Kidney (tissue), 14 donors: Measurements from ENCODE around the gene TEP1. TPM values are rescaled to one million over a fixed set of nuclear protein-coding genes. Genes with fewer than 3 reads are reported as not detected.
A peak's percentile ranks its signal among the peaks of the same experiment; 100 is the strongest.

ENCODE experiments used
- DNase-seq, 5 donors: peaks; one replicate each; pipeline ENCODE4 v3.0.0-alpha.2; 2013 to 2020
- FAIRE-seq: peaks from 2 replicates; lab custom pipeline; 2012; peaks lifted over from hg19 to GRCh38; lab: Jason Lieb, UNC
- H3K27ac ChIP-seq, 2 donors: one replicate each; pipeline ENCODE4 v1.7.0; 2013; ENCODE audit warnings: low read depth in 2 of 2, low read length in 2 of 2, inconsistent platforms in 1 of 2
- H3K27me3 ChIP-seq: one replicate; pipeline ENCODE4 v1.7.1; 2013; ENCODE audit warnings: low read length, inconsistent platforms; ENCODE audit not compliant: control insufficient read depth, insufficient read depth
- H3K36me3 ChIP-seq, 3 donors: one replicate each; pipeline versions ENCODE4 v1.7.0 to v1.7.1; 2013; ENCODE audit warnings: low read length in 3 of 3, control low read depth in 1 of 3, inconsistent platforms in 1 of 3; ENCODE audit not compliant: insufficient read depth in 3 of 3, control insufficient read depth in 2 of 3
- H3K4me1 ChIP-seq, 3 donors: one replicate each; pipeline versions ENCODE4 v1.7.0 to v1.7.1; 2013; ENCODE audit warnings: low read length in 3 of 3, inconsistent platforms in 1 of 3, low read depth in 1 of 3; ENCODE audit not compliant: control insufficient read depth in 2 of 3, insufficient read depth in 2 of 3
- H3K4me3 ChIP-seq, 3 donors: one replicate each; pipeline versions ENCODE4 v1.7.0 to v1.8.1; 2013; ENCODE audit warnings: low read length in 3 of 3, control low read depth in 1 of 3, inconsistent platforms in 1 of 3
- H3K9ac ChIP-seq, 3 donors: one replicate each; pipeline versions ENCODE4 v1.7.0 to v1.7.1; 2013; ENCODE audit warnings: low read length in 3 of 3, control low read depth in 1 of 3, inconsistent platforms in 1 of 3
- H3K9me3 ChIP-seq, 3 donors: one replicate each; pipeline versions ENCODE4 v1.7.0 to v1.7.1; 2013; ENCODE audit warnings: low read length in 3 of 3, control low read depth in 1 of 3, inconsistent platforms in 1 of 3; ENCODE audit not compliant: control insufficient read depth in 2 of 3, insufficient read depth in 1 of 3
- CTCF ChIP-seq: IDR thresholded peaks from 3 replicates; pipeline ENCODE4 v1.5.1; 2012; ENCODE audit warnings: mild to moderate bottlenecking, moderate library complexity, borderline replicate concordance; ENCODE audit not compliant: insufficient read depth; ENCODE audit errors: extremely low read depth
- intact Hi-C: fragments of 100-400 bp; cut with DNase I; formaldehyde crosslinking; loops from one replicate; pipeline ENCODE4 v1.11.1; 2022
- polyA plus RNA-seq: library from polyadenylated mRNA; stranded (reverse); fragments of 350-450 nt; fragmentation: Illumina TruSeq; extraction: RNeasy Lipid Tissue Mini Kit (QIAGEN cat#74804); gene quantifications from one replicate; pipeline ENCODE4 v1.2.3, GENCODE V29; 2014; ENCODE audit warnings: low read depth, low replicate concordance; ENCODE audit not compliant: insufficient read depth
- total RNA-seq: library from RNA; stranded (reverse); fragmentation: NEBNext Ultra II Directional; extraction: Animal tissue kit (Norgen Biotek cat#: 25700); gene quantifications from one replicate; pipeline ENCODE4 v1.2.1, GENCODE V29; 2021
- donor health status: control.
- donor health status: control.
- donor health status: control.
- donor health status: control.
- donor health status: control.
- donor health status: DM: yes; HTN: yes; CAD: no.
- donor health status: Normal renal cell carcinoma (clear cell type).

TEP1 gene
- total and polyA plus RNA-seq, 2 donors from 2014 or later = 11.2 to 45.2 TPM

DNA sequence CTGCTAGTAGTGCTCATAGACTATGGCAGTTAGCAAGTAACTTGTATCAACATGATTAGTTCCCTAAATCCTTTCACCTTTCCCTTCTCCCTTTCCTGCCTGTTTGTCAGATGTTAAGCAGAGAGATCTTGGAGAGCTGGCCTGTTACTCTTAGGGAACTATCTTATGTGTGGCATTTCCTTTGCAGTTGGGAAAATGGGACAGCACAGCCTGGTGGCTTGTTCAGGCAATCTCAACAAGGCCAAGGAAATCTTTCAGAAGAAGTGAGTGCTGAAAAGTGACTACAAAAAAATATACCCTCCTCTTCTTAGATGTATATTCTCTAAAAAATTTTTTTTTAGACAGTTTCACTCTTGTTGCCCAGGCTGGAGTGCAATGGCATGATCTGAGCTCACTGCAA lies 62.4 kb downstream of the TEP1 start:
- Histone ChIP-seq H3K9me3 (no peaks in the 10 kb centered on the region), H3K27ac (no peak overlapping the region), H3K4me3 (no peak overlapping the region), H3K36me3 (peaks cover 9 to 27% (median 26%) of the 10 kb centered on the region in 3 donors), H3K4me1 (no peaks in the 10 kb centered on the region), H3K27me3 (no peaks in the 10 kb centered on the region), H3K9ac (no peak overlapping the region)
- intact Hi-C loops = no loop called here
- no peak for FAIRE-seq
- DNase-seq = no peak
- TF ChIP-seq CTCF = peak; percentile 30

DNA sequence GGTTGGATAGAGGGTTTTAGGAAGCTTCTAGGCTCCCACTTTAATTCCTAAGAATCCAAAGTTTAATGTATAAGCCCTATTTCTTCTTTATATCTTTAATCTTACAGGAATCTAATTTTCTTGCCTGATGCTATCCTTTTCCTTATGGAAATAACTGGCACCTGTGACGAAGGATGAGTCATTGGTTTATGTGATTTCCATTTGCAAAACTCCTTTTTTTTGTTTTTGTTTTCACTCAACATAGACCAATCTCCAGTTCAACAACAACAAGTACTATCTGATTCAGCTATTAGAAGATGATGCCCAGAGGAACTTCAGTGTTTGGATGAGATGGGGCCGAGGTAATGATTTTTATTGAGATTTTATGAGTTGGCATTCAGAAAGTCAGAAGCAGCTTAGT lies 63.0 kb downstream of the TEP1 start:
- no peaks in the 10 kb centered on the region for H3K27me3 ChIP-seq
- no peaks in the 10 kb centered on the region for H3K4me1 ChIP-seq

DNA sequence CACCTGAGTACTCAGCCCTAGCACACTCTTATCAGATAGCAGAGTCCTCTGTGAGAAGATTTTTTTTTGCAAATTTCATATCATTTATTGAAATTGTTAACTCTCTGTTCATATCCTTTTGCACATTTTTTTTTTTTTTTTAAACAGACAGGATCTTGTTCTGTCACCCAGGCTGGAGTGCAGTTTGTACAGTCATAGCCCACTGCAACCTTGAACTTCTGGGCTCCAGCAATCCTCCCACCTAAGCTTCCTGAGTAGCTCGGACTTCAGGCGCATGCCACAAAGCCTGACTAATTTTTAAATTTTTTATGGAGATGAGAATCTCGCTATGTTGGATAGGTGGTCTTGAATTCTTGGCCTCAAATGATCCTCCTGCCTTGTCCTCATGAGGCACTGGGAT lies 65.6 kb downstream of the TEP1 start:
- no peak for DNase-seq
- H3K9ac ChIP-seq = no peak overlapping the region
- no peak for TF ChIP-seq CTCF
- H3K4me3 ChIP-seq = no peak overlapping the region
- no peak overlapping the region for H3K27ac ChIP-seq
- no peak for FAIRE-seq
- H3K9me3 ChIP-seq = no peaks in the 10 kb centered on the region
- H3K36me3 ChIP-seq = peaks cover 9 to 17% (median 14%) of the 10 kb centered on the region in 3 donors
- H3K4me1 ChIP-seq = peaks cover 0 to 3% (median 0%) of the 10 kb centered on the region in 3 donors
- intact Hi-C loops = no loop called here
- H3K27me3 ChIP-seq = no peaks in the 10 kb centered on the region

More for the DNA sequence above, 63.0 kb downstream of the TEP1 start:
- Histone ChIP-seq H3K4me3 (no peak overlapping the region), H3K36me3 (peaks cover 12 to 30% (median 27%) of the 10 kb centered on the region in 3 donors), H3K9me3 (no peaks in the 10 kb centered on the region), H3K27ac (no peak overlapping the region), H3K9ac (no peak overlapping the region)
- intact Hi-C loops = no loop called here
- FAIRE-seq (no peak), DNase-seq (no peak)
- no peak for TF ChIP-seq CTCF

GRCh38 chr14:20346713-20347112 lies 66.6 kb downstream of the TEP1 start:
- TF ChIP-seq CTCF = no peak
- peaks cover 0 to 3% (median 0%) of the 10 kb centered on the region in 3 donors for H3K4me1 ChIP-seq
- FAIRE-seq = no peak
- no peaks in the 10 kb centered on the region for H3K27me3 ChIP-seq
- H3K9me3 ChIP-seq = no peaks in the 10 kb centered on the region
- no peak overlapping the region for H3K27ac ChIP-seq
- intact Hi-C loops = no loop called here
- no peak overlapping the region for H3K4me3 ChIP-seq
- H3K36me3 ChIP-seq = peaks cover 9 to 15% (median 14%) of the 10 kb centered on the region in 3 donors
- DNase-seq = no peak
- no peak overlapping the region for H3K9ac ChIP-seq
